Loucy (cell line): ENCODE data around the gene FABP7.

ENCODE experiments used
- H2AFZ ChIP-seq: fragments of 200-600 bp; sonication (generic); 2 replicates; pipeline ENCODE4 v1.6.0; 2016; ENCODE audit warnings: antibody characterized with exemption, mild to moderate bottlenecking, low read length, moderate library complexity
- H3F3A ChIP-seq: fragments of 200-600 bp; 2 replicates; pipeline ENCODE4 v1.6.0; 2016; ENCODE audit warnings: antibody characterized with exemption, low read depth, mild to moderate bottlenecking
- H3K27me3 ChIP-seq: fragments of 200-600 bp; sonication (generic); 2 replicates; pipeline ENCODE4 v1.6.1; 2014; ENCODE audit warnings: low read length, mild to moderate bottlenecking; ENCODE audit not compliant: insufficient read depth, poor library complexity, severe bottlenecking
- H3K36me3 ChIP-seq: fragments of 200-600 bp; sonication (generic); 2 replicates; pipeline ENCODE4 v1.6.1; 2016; ENCODE audit warnings: low read length; ENCODE audit not compliant: insufficient read depth
- H3K4me1 ChIP-seq: fragments of 200-600 bp; sonication (generic); 2 replicates; pipeline ENCODE4 v1.5.1; 2014; ENCODE audit warnings: low read length, mild to moderate bottlenecking; ENCODE audit not compliant: insufficient read depth, poor library complexity, severe bottlenecking
- H3K4me2 ChIP-seq: fragments of 200-600 bp; sonication (generic); 2 replicates; pipeline ENCODE4 v1.6.0; 2014; ENCODE audit warnings: antibody characterized with exemption, low read length, low read depth, mild to moderate bottlenecking; ENCODE audit not compliant: poor library complexity, severe bottlenecking
- H3K4me3 ChIP-seq: fragments of 200-600 bp; sonication (generic); 2 replicates; pipeline ENCODE4 v1.5.1; 2014; ENCODE audit warnings: low read length, mild to moderate bottlenecking, mixed read lengths; ENCODE audit not compliant: poor library complexity, severe bottlenecking
- H3K79me2 ChIP-seq: fragments of 200-600 bp; sonication (generic); 2 replicates; pipeline ENCODE4 v1.6.1; 2014; ENCODE audit warnings: low read length; ENCODE audit not compliant: insufficient read depth
- H3K9ac ChIP-seq: fragments of 200-600 bp; sonication (generic); 2 replicates; pipeline ENCODE4 v1.6.0; 2014; ENCODE audit warnings: mild to moderate bottlenecking, low read depth, low read length, moderate library complexity; ENCODE audit not compliant: poor library complexity, severe bottlenecking
- H3K9me2 ChIP-seq: fragments of 200-600 bp; sonication (generic); replicated peaks from 2 replicates; pipeline ENCODE4 v1.6.1; 2016; ENCODE audit warnings: low read depth, low read length, mixed read lengths
- H3K9me3 ChIP-seq: fragments of 200-600 bp; sonication (generic); 2 replicates; pipeline ENCODE4 v1.6.1; 2014; ENCODE audit warnings: mild to moderate bottlenecking, antibody characterized with exemption, low read length, low read depth; ENCODE audit not compliant: insufficient read depth
- H4K20me1 ChIP-seq: fragments of 200-600 bp; sonication (generic); 2 replicates; pipeline ENCODE4 v1.6.0; 2014; ENCODE audit warnings: antibody characterized with exemption, low read length, mild to moderate bottlenecking; ENCODE audit not compliant: insufficient read depth, poor library complexity, severe bottlenecking
- CTCF ChIP-seq: fragments of 200-600 bp; sonication (generic); conservative IDR thresholded peaks from 2 replicates; pipeline ENCODE4 v1.5.1; 2014; ENCODE audit warnings: mild to moderate bottlenecking, antibody characterized with exemption, low read length
- EZH2phosphoT487 ChIP-seq: fragments of 200-600 bp; IDR thresholded peaks from 2 replicates; pipeline ENCODE4 v1.6.1; 2018; ENCODE audit warnings: antibody characterized with exemption, mild to moderate bottlenecking, moderate library complexity, borderline replicate concordance

FABP7 gene

GRCh38 chr6:122790028-122790422 is 10.5 kb downstream of the FABP7 start:
- Histone ChIP-seq H3F3A (no peaks in the 10 kb centered on the region), H3K79me2 (no peaks in the 10 kb centered on the region), H3K36me3 (no peaks in the 10 kb centered on the region), H3K4me1 (no peaks in the 10 kb centered on the region), H3K4me2 (no peak overlapping the region), H2AFZ (no peak overlapping the region), H3K9me2 (no peaks in the 10 kb centered on the region), H3K27me3 (no peaks in the 10 kb centered on the region), H3K9me3 (no peaks in the 10 kb centered on the region), H3K4me3 (no peak overlapping the region), H4K20me1 (no peaks in the 10 kb centered on the region), H3K9ac (no peak overlapping the region)
- no peak for TF ChIP-seq CTCF
- no peak for TF ChIP-seq EZH2phosphoT487

- no peaks in the 10 kb centered on the region for H3K9me3 ChIP-seq
- no peaks in the 10 kb centered on the region for H3K27me3 ChIP-seq
- no peak overlapping the region for H3K4me3 ChIP-seq
- no peak overlapping the region for H3K4me2 ChIP-seq
- no peaks in the 10 kb centered on the region for H3K36me3 ChIP-seq
- no peaks in the 10 kb centered on the region for H3K4me1 ChIP-seq
- no peak overlapping the region for H3K9ac ChIP-seq
- TF ChIP-seq EZH2phosphoT487 (no peak), CTCF (no peak)
- H2AFZ ChIP-seq: no peak overlapping the region
- no peaks in the 10 kb centered on the region for H3K9me2 ChIP-seq
- no peaks in the 10 kb centered on the region for H3K79me2 ChIP-seq
- no peaks in the 10 kb centered on the region for H4K20me1 ChIP-seq
- H3F3A ChIP-seq: no peaks in the 10 kb centered on the region
Observed at GRCh38 chr6:122790423-122791309, 11.2 kb downstream of the FABP7 start.

- no peak for TF ChIP-seq EZH2phosphoT487
- no peak for TF ChIP-seq CTCF
- no peaks in the 10 kb centered on the region for H3K36me3 ChIP-seq
- H3K27me3 ChIP-seq: no peaks in the 10 kb centered on the region
- no peak overlapping the region for H3K4me2 ChIP-seq
- no peaks in the 10 kb centered on the region for H3K4me1 ChIP-seq
- no peak overlapping the region for H3K4me3 ChIP-seq
- H3K9me3 ChIP-seq: no peaks in the 10 kb centered on the region
- no peak overlapping the region for H3K9ac ChIP-seq
- no peaks in the 10 kb centered on the region for H3K79me2 ChIP-seq
- no peaks in the 10 kb centered on the region for H3K9me2 ChIP-seq
- no peaks in the 10 kb centered on the region for H4K20me1 ChIP-seq
- no peaks in the 10 kb centered on the region for H3F3A ChIP-seq
- H2AFZ ChIP-seq: no peak overlapping the region
Observed at GRCh38 chr6:122791310-122791679, 11.8 kb downstream of the FABP7 start.
